Cardiac fibroblast (primary cell): ENCODE results near the gene TBC1D1.

Experiments
- DNase-seq, 2 donors: peaks; one replicate each; pipeline versions ENCODE4 v3.0.0 to v3.0.0-alpha.2; 2010; ENCODE audit warnings: low read depth in 2 of 2
- H3K4me3 ChIP-seq, 2 donors: replicated peaks in 1 of 2; 1 replicate in 1 of 2; 2 replicates in 1 of 2; pipeline ENCODE4 v1.5.1; 2011; ENCODE audit warnings: low read depth in 2 of 2, low read length in 2 of 2, mild to moderate bottlenecking in 2 of 2, moderate library complexity in 1 of 2
- CTCF ChIP-seq: IDR thresholded peaks from one replicate; pipeline ENCODE4 v1.5.1; 2011; ENCODE audit warnings: low read depth, mild to moderate bottlenecking, low read length, inconsistent platforms

The TBC1D1 gene

GRCh38 chr4:37858872-37859271, 32.0 kb upstream of the TBC1D1 start:
- H3K4me3 ChIP-seq: no peak overlapping the region
- TF ChIP-seq CTCF: no peak
- DNase-seq: peak in 1 of 2 donors; percentile 7

- no peak overlapping the region for H3K4me3 ChIP-seq
- DNase-seq: no peak
- no peak for TF ChIP-seq CTCF
Observed at GRCh38 chr4:37860266-37860665, 30.6 kb upstream of the TBC1D1 start.

- DNase-seq: no peak
- H3K4me3 ChIP-seq: no peak overlapping the region
- no peak for TF ChIP-seq CTCF
Observed at GRCh38 chr4:37862961-37863360, 27.9 kb upstream of the TBC1D1 start.

GRCh38 chr4:37864786-37865185, 26.1 kb upstream of the TBC1D1 start:
- TF ChIP-seq CTCF: no peak
- no peak overlapping the region for H3K4me3 ChIP-seq
- no peak for DNase-seq

GRCh38 chr4:37865450-37865849, 25.4 kb upstream of the TBC1D1 start:
- H3K4me3 ChIP-seq: no peak overlapping the region
- DNase-seq: peak; percentile 10 to 69
- TF ChIP-seq CTCF: no peak

- H3K4me3 ChIP-seq: no peak overlapping the region
- DNase-seq: no peak
- no peak for TF ChIP-seq CTCF
Observed at GRCh38 chr4:37867102-37867501, 23.8 kb upstream of the TBC1D1 start.

- H3K4me3 ChIP-seq: no peak overlapping the region
- TF ChIP-seq CTCF: no peak
- DNase-seq: no peak
Observed at GRCh38 chr4:37868238-37868637, 22.6 kb upstream of the TBC1D1 start.
